ENCODE measurements around the gene CUL1.

Gene CUL1

GRCh38 chr7:148790131-148790726 is 91.5 kb downstream of the CUL1 start:
- Histone ChIP-seq H3K14ac (ENCODE audit: low read length) (no peak overlapping the region), H4K12ac (ENCODE audit: low read depth, low read length) (no peak overlapping the region), H2BK5ac (ENCODE audit: low read depth, low read length, poor library complexity) (no peak overlapping the region), H3K9ac (ENCODE audit: low read length) (no peak overlapping the region), H3K23ac (ENCODE audit: low read length) (no peak overlapping the region), H4K91ac (ENCODE audit: low read depth, low read length) (no peak overlapping the region), H3K4me1 (ENCODE audit: control insufficient read depth in 1 of 2, insufficient read depth in 2 of 2, low read length in 2 of 2) (no peaks in the 10 kb centered on the region), H4K8ac (ENCODE audit: low read depth, low read length) (no peak overlapping the region), H3K4ac (ENCODE audit: low read depth, low read length) (no peak overlapping the region), H3K4me2 (ENCODE audit: low read length) (no peak overlapping the region), H3K4me3 (ENCODE audit: low read depth, low read length) (no peak overlapping the region), H3K27ac (ENCODE audit: low read depth, low read length) (no peak overlapping the region), H2BK120ac (ENCODE audit: insufficient read depth, low read length, poor library complexity) (no peak overlapping the region), H3K79me2 (ENCODE audit: control insufficient read depth, insufficient read depth, low read length, poor library complexity) (no peaks in the 10 kb centered on the region), H3K27me3 (ENCODE audit: insufficient read depth, low read length) (no peaks in the 10 kb centered on the region), H3K79me1 (ENCODE audit: low read length) (no peaks in the 10 kb centered on the region), H2BK12ac (ENCODE audit: low read length) (no peak overlapping the region), H2AFZ (ENCODE audit: insufficient read depth, low read length, poor library complexity) (no peak overlapping the region), H3K18ac (ENCODE audit: low read length) (no peak overlapping the region), H2AK5ac (ENCODE audit: low read length) (no peak overlapping the region), H3K36me3 (ENCODE audit: control insufficient read depth in 1 of 2, insufficient read depth in 2 of 2, low read length in 2 of 2) (peaks cover 38 to 53% of the 10 kb centered on the region in 2 experiments), H3K9me3 (ENCODE audit: insufficient read depth, low read depth, low read length) (no peaks in the 10 kb centered on the region)
- DNase-seq, result no peak
- WGBS (ENCODE audit: extremely low coverage, insufficient coverage, insufficient read length), result no CpG with 5 or more reads among the region's 8 CpGs

- Histone ChIP-seq H3K4me1 (ENCODE audit: control insufficient read depth in 1 of 2, insufficient read depth in 2 of 2, low read length in 2 of 2) (no peaks in the 10 kb centered on the region), H2BK120ac (ENCODE audit: insufficient read depth, low read length, poor library complexity) (no peak overlapping the region), H2BK5ac (ENCODE audit: low read depth, low read length, poor library complexity) (no peak overlapping the region), H2BK12ac (ENCODE audit: low read length) (no peak overlapping the region), H3K27ac (ENCODE audit: low read depth, low read length) (no peak overlapping the region), H3K36me3 (ENCODE audit: control insufficient read depth in 1 of 2, insufficient read depth in 2 of 2, low read length in 2 of 2) (peaks cover 41 to 51% of the 10 kb centered on the region in 2 experiments), H3K79me2 (ENCODE audit: control insufficient read depth, insufficient read depth, low read length, poor library complexity) (no peaks in the 10 kb centered on the region), H2AK5ac (ENCODE audit: low read length) (no peak overlapping the region), H4K12ac (ENCODE audit: low read depth, low read length) (no peak overlapping the region), H3K9ac (ENCODE audit: low read length) (no peak overlapping the region), H3K14ac (ENCODE audit: low read length) (no peak overlapping the region), H3K4me2 (ENCODE audit: low read length) (no peak overlapping the region), H3K4me3 (ENCODE audit: low read depth, low read length) (no peak overlapping the region), H3K18ac (ENCODE audit: low read length) (no peak overlapping the region), H3K4ac (ENCODE audit: low read depth, low read length) (no peak overlapping the region), H3K27me3 (ENCODE audit: insufficient read depth, low read length) (no peaks in the 10 kb centered on the region), H3K79me1 (ENCODE audit: low read length) (no peaks in the 10 kb centered on the region), H4K91ac (ENCODE audit: low read depth, low read length) (no peak overlapping the region), H4K8ac (ENCODE audit: low read depth, low read length) (no peak overlapping the region), H3K9me3 (ENCODE audit: insufficient read depth, low read depth, low read length) (no peaks in the 10 kb centered on the region), H3K23ac (ENCODE audit: low read length) (no peak overlapping the region), H2AFZ (ENCODE audit: insufficient read depth, low read length, poor library complexity) (no peak overlapping the region)
- WGBS (ENCODE audit: extremely low coverage, insufficient coverage, insufficient read length), result no CpG with 5 or more reads among the region's 2 CpGs
- DNase-seq, result no peak
Measured at GRCh38 chr7:148790850-148791249, 92.1 kb downstream of the CUL1 start.

- no peaks in the 10 kb centered on the region for H3K79me1 ChIP-seq (ENCODE audit: low read length)
- no peak overlapping the region for H2BK120ac ChIP-seq (ENCODE audit: insufficient read depth, low read length, poor library complexity)
- no peak overlapping the region for H3K4ac ChIP-seq (ENCODE audit: low read depth, low read length)
- H4K8ac ChIP-seq (ENCODE audit: low read depth, low read length), result no peak overlapping the region
- no peak overlapping the region for H4K91ac ChIP-seq (ENCODE audit: low read depth, low read length)
- no peak overlapping the region for H3K14ac ChIP-seq (ENCODE audit: low read length)
- H3K27ac ChIP-seq (ENCODE audit: low read depth, low read length), result no peak overlapping the region
- no peak overlapping the region for H3K9ac ChIP-seq (ENCODE audit: low read length)
- whole genome bisulfite sequencing (ENCODE audit: extremely low coverage, insufficient coverage, insufficient read length), result no CpG with 5 or more reads among the region's 15 CpGs
- H3K36me3 ChIP-seq (ENCODE audit: control insufficient read depth in 1 of 2, insufficient read depth in 2 of 2, low read length in 2 of 2), result peaks cover 43 to 54% of the 10 kb centered on the region in 2 experiments
- H3K79me2 ChIP-seq (ENCODE audit: control insufficient read depth, insufficient read depth, low read length, poor library complexity), result no peaks in the 10 kb centered on the region
- H2BK12ac ChIP-seq (ENCODE audit: low read length), result no peak overlapping the region
- H3K4me2 ChIP-seq (ENCODE audit: low read length), result no peak overlapping the region
- no peak overlapping the region for H3K18ac ChIP-seq (ENCODE audit: low read length)
- H3K9me3 ChIP-seq (ENCODE audit: insufficient read depth, low read depth, low read length), result no peaks in the 10 kb centered on the region
- H3K4me3 ChIP-seq (ENCODE audit: low read depth, low read length), result no peak overlapping the region
- no peak overlapping the region for H2BK5ac ChIP-seq (ENCODE audit: low read depth, low read length, poor library complexity)
- DNase-seq, result no peak
- no peak overlapping the region for H3K23ac ChIP-seq (ENCODE audit: low read length)
- no peak overlapping the region for H4K12ac ChIP-seq (ENCODE audit: low read depth, low read length)
- H2AFZ ChIP-seq (ENCODE audit: insufficient read depth, low read length, poor library complexity), result no peak overlapping the region
- no peaks in the 10 kb centered on the region for H3K4me1 ChIP-seq (ENCODE audit: control insufficient read depth in 1 of 2, insufficient read depth in 2 of 2, low read length in 2 of 2)
- no peaks in the 10 kb centered on the region for H3K27me3 ChIP-seq (ENCODE audit: insufficient read depth, low read length)
- no peak overlapping the region for H2AK5ac ChIP-seq (ENCODE audit: low read length)
Measured at GRCh38 chr7:148791546-148791945, 92.8 kb downstream of the CUL1 start.

GRCh38 chr7:148793590-148793989 is 94.9 kb downstream of the CUL1 start:
- Histone ChIP-seq H2BK120ac (ENCODE audit: insufficient read depth, low read length, poor library complexity) (no peak overlapping the region), H2BK5ac (ENCODE audit: low read depth, low read length, poor library complexity) (no peak overlapping the region), H2AFZ (ENCODE audit: insufficient read depth, low read length, poor library complexity) (no peak overlapping the region), H3K27ac (ENCODE audit: low read depth, low read length) (no peak overlapping the region), H2BK12ac (ENCODE audit: low read length) (no peak overlapping the region), H3K4me3 (ENCODE audit: low read depth, low read length) (no peak overlapping the region), H3K79me1 (ENCODE audit: low read length) (no peaks in the 10 kb centered on the region), H3K4ac (ENCODE audit: low read depth, low read length) (no peak overlapping the region), H3K14ac (ENCODE audit: low read length) (no peak overlapping the region), H3K27me3 (ENCODE audit: insufficient read depth, low read length) (no peaks in the 10 kb centered on the region), H3K18ac (ENCODE audit: low read length) (no peak overlapping the region), H3K36me3 (ENCODE audit: control insufficient read depth in 1 of 2, insufficient read depth in 2 of 2, low read length in 2 of 2) (peaks cover 38 to 53% of the 10 kb centered on the region in 2 experiments), H2AK5ac (ENCODE audit: low read length) (no peak overlapping the region), H4K12ac (ENCODE audit: low read depth, low read length) (no peak overlapping the region), H3K4me2 (ENCODE audit: low read length) (no peak overlapping the region), H3K9ac (ENCODE audit: low read length) (no peak overlapping the region), H3K23ac (ENCODE audit: low read length) (no peak overlapping the region), H3K79me2 (ENCODE audit: control insufficient read depth, insufficient read depth, low read length, poor library complexity) (no peaks in the 10 kb centered on the region), H3K9me3 (ENCODE audit: insufficient read depth, low read depth, low read length) (peaks cover 2% of the 10 kb centered on the region), H4K8ac (ENCODE audit: low read depth, low read length) (no peak overlapping the region), H4K91ac (ENCODE audit: low read depth, low read length) (no peak overlapping the region), H3K4me1 (ENCODE audit: control insufficient read depth in 1 of 2, insufficient read depth in 2 of 2, low read length in 2 of 2) (no peaks in the 10 kb centered on the region)
- DNase-seq, result no peak
- no CpG with 5 or more reads among the region's 1 CpG for WGBS (ENCODE audit: extremely low coverage, insufficient coverage, insufficient read length)

All from trophoblast cell (in vitro differentiated cells and primary cell).